GM12878 (cell line): ENCODE measurements around the gene ADGRE3. TPM values are rescaled to one million over a fixed set of nuclear protein-coding genes. Genes with fewer than 3 reads are reported as not detected.

Experiments
- ATAC-seq: fragments of 200-7000 bp; cut with Tn5 transposase; 3 replicates; pipeline ENCODE4 v1.9.1; 2020; ENCODE audit warnings: mild to moderate bottlenecking, moderate library complexity
- BruUV-seq: library from RNA; stranded (reverse); fragments of 400-500 nt; replicated peaks from 2 replicates; lab custom pipeline; 2021; lab: Mats Ljungman, UMichigan
- CTCF ChIA-PET: fragments of 300-600 bp; sonication (Branson Sonifier 250); formaldehyde crosslinking; extraction: SDS; loops from one replicate; lab custom pipeline; 2021; ENCODE audit warnings: inconsistent platforms; lab: Yijun Ruan, JAX
- POLR2A ChIA-PET: fragments of 350-600 bp; formaldehyde crosslinking; extraction: SDS; loops from one replicate; lab custom pipeline; 2021; ENCODE audit warnings: inconsistent platforms; lab: Charles Lee
- RAD21 ChIA-PET: fragments of 300-600 bp; sonication (Branson Sonifier 250); formaldehyde crosslinking; loops from one replicate; lab custom pipeline; 2023; ENCODE audit warnings: antibody characterized with exemption; ENCODE audit not compliant: unreplicated experiment; lab: Charles Lee
- SMC1A ChIA-PET: fragments of 300-600 bp; sonication (Branson Sonifier 250); formaldehyde crosslinking; loops from one replicate; lab custom pipeline; 2023; ENCODE audit not compliant: unreplicated experiment, uncharacterized antibody; lab: Charles Lee
- DNase-seq: peaks from one replicate; pipeline ENCODE4 v3.0.0-alpha.2; 2011; ENCODE audit warnings: low read depth, low spot score
- FAIRE-seq: peaks from 3 replicates; lab custom pipeline; 2011; peaks lifted over from hg19 to GRCh38; lab: Jason Lieb, UNC
- H2AFZ ChIP-seq: 2 replicates; pipeline ENCODE4 v1.6.0; 2011; ENCODE audit warnings: low read depth, low read length, control low read depth; ENCODE audit not compliant: control insufficient read depth
- H3K27ac ChIP-seq: 2 replicates; pipeline ENCODE4 v1.5.1; 2011; ENCODE audit warnings: control low read depth; ENCODE audit not compliant: control insufficient read depth, insufficient read depth
- H3K27me3 ChIP-seq, 2 experiments: replicated peaks in 1 of 2; 2 replicates each; pipeline versions ENCODE4 v1.6.0 to v1.6.1; 2011; ENCODE audit warnings: low read length in 1 of 2; ENCODE audit not compliant: control insufficient read depth in 2 of 2, insufficient read depth in 2 of 2
- H3K36me3 ChIP-seq, 2 experiments: 2 replicates each; pipeline ENCODE4 v1.5.1; 2011; ENCODE audit warnings: low read length in 1 of 2; ENCODE audit not compliant: control insufficient read depth in 2 of 2, insufficient read depth in 2 of 2
- H3K4me1 ChIP-seq: 2 replicates; pipeline ENCODE4 v1.6.1; 2011; ENCODE audit warnings: mild to moderate bottlenecking, low read length, moderate library complexity, mixed read lengths; ENCODE audit not compliant: control insufficient read depth, insufficient read depth
- H3K4me2 ChIP-seq: 2 replicates; pipeline ENCODE4 v1.6.0; 2011; ENCODE audit warnings: control low read depth; ENCODE audit not compliant: control insufficient read depth, insufficient read depth
- H3K4me3 ChIP-seq: fragments of 200-600 bp; sonication (generic); 2 replicates; pipeline ENCODE4 v1.5.1; 2016
- H3K79me2 ChIP-seq: 2 replicates; pipeline ENCODE4 v1.6.0; 2011; ENCODE audit warnings: low read length; ENCODE audit not compliant: control insufficient read depth, insufficient read depth
- H3K9ac ChIP-seq: 2 replicates; pipeline ENCODE4 v1.8.0; 2011; ENCODE audit warnings: low read length, control low read depth, mixed read lengths; ENCODE audit not compliant: control insufficient read depth, insufficient read depth
- H3K9me3 ChIP-seq: replicated peaks from 3 replicates; pipeline ENCODE4 v1.5.1; 2011; ENCODE audit warnings: mild to moderate bottlenecking, low read length; ENCODE audit not compliant: control insufficient read depth, insufficient read depth
- H4K20me1 ChIP-seq: 2 replicates; pipeline ENCODE4 v1.6.0; 2011; ENCODE audit not compliant: control insufficient read depth, insufficient read depth
- ASH2L ChIP-seq: fragments of 300-600, 200-600 bp; sonication (generic); IDR thresholded peaks from 2 replicates; pipeline ENCODE4 v1.6.1; 2017; ENCODE audit warnings: low read depth, mild to moderate bottlenecking, borderline replicate concordance
- ATF7 ChIP-seq: fragments of 450-650 bp; IDR thresholded peaks from 2 replicates; pipeline ENCODE4 v1.6.1; 2016; ENCODE audit warnings: low read depth, mild to moderate bottlenecking
- BCL3 ChIP-seq: IDR thresholded peaks from 2 replicates; pipeline ENCODE4 v1.6.1; 2011; ENCODE audit warnings: borderline replicate concordance, low read depth, mild to moderate bottlenecking, moderate library complexity, low read length; ENCODE audit not compliant: insufficient read depth, poor library complexity, severe bottlenecking
- ELK1 ChIP-seq: IDR thresholded peaks from 2 replicates; pipeline ENCODE4 v1.6.1; 2012; ENCODE audit warnings: low read depth, low read length, improper control_type of control experiment
- ESRRA ChIP-seq: IDR thresholded peaks from 2 replicates; pipeline ENCODE4 v1.6.1; 2012; ENCODE audit warnings: mild to moderate bottlenecking, low read length, improper control_type of control experiment
- HSF1 ChIP-seq: fragments of 150-350 bp; IDR thresholded peaks from 2 replicates; pipeline ENCODE4 v1.6.1; 2014; ENCODE audit warnings: mild to moderate bottlenecking, low read depth, low read length
- POLR2A ChIP-seq: IDR thresholded peaks from 2 replicates; pipeline ENCODE4 v1.6.1; 2011; ENCODE audit warnings: low read depth, mild to moderate bottlenecking, low read length
- POU2F2 ChIP-seq: IDR thresholded peaks from 3 replicates; pipeline ENCODE4 v1.6.1; 2011; ENCODE audit warnings: low read depth, mild to moderate bottlenecking, low read length, borderline replicate concordance
- SIN3A ChIP-seq: IDR thresholded peaks from 2 replicates; pipeline ENCODE4 v1.6.1; 2012; ENCODE audit warnings: low read depth, low read length, improper control_type of control experiment
- SREBF1 ChIP-seq: IDR thresholded peaks from 2 replicates; pipeline ENCODE4 v1.6.1; 2012; ENCODE audit warnings: mild to moderate bottlenecking, low read length
- WGBS: methylation state at CpG from one replicate; pipeline ENCODE4 v1.1.6; 2016; ENCODE audit warnings: low lambda C conversion rate; ENCODE audit not compliant: insufficient replicate concordance, insufficient coverage; ENCODE audit errors: missing lambda C conversion rate; 5-methylcytosine and 5-hydroxymethylcytosine counted together
- in situ Hi-C: fragments of 300-500 bp; cut with MboI; formaldehyde crosslinking; loops from 9 replicates; pipeline ENCODE4 v1.14.3; 2018; ENCODE audit warnings: mixed read lengths
- intact Hi-C: fragments of 100-400 bp; cut with micrococcal nuclease; formaldehyde crosslinking; loops from one replicate; pipeline ENCODE4 v1.14.2; 2022; ENCODE audit not compliant: unreplicated experiment
- polyA plus RNA-seq, 11 experiments: library from polyadenylated mRNA; depleted of rRNA in 4 of 11; unstranded in 6 of 11; stranded (reverse) in 5 of 11; fragments of >200 nt; fragmentation: Nextera tagmentation in 4 of 11; fragmentation: Illumina TruSeq in 1 of 11; extraction: Ambion mirVana in 4 of 11; extraction: Trizol in 1 of 11; gene quantifications; 1 replicate in 1 of 11; 2 replicates in 10 of 11; pipeline versions ENCODE4 v1.2.1 to v1.2.3, GENCODE V29; 2011 to 2016; ENCODE audit warnings: inconsistent platforms in 2 of 11, missing spikeins in 2 of 11, low read depth in 1 of 11
- total RNA-seq, 4 experiments: library from RNA; depleted of rRNA in 3 of 4; stranded (reverse); fragments of >200 nt in 3 of 4; fragmentation: Illumina TruSeq in 1 of 4; extraction: Trizol in 1 of 4; gene quantifications; 2 replicates each; pipeline versions ENCODE4 v1.2.1 to v1.2.3, GENCODE V29; 2013 to 2021

ADGRE3 gene
- total and polyA plus RNA-seq, 10 of the 15 experiments (the other 5 are each of a cell fraction or from before 2014, with no cell fraction given), result 0.04 to 0.10 (median 0.05) TPM; not detected in 6

- intact Hi-C loops, result no loop called here
Measured at GRCh38 chr19:14704450-14704849, 29.8 kb upstream of the ADGRE3 start.

GRCh38 chr19:14703833-14704232 is 29.2 kb upstream of the ADGRE3 start:
- no TSS peak for BruUV-seq
- no peak for TF ChIP-seq ESRRA
- no peak for TF ChIP-seq POU2F2
- no peak for TF ChIP-seq POLR2A
- no peak for TF ChIP-seq SIN3A
- TF ChIP-seq ATF7, result no peak
- TF ChIP-seq ELK1, result no peak
- no peak for TF ChIP-seq HSF1
- TF ChIP-seq SREBF1, result no peak
- no peak for TF ChIP-seq ASH2L

More at GRCh38 chr19:14704450-14704849, 29.8 kb upstream of the ADGRE3 start:
- ChIA-PET RAD21 (no interaction called here), POLR2A (no interaction called here), SMC1A (no interaction called here), CTCF (no interaction called here)
- no peak overlapping the region for H3K9ac ChIP-seq
- no peak overlapping the region for H3K4me2 ChIP-seq
- no peak overlapping the region for H3K27ac ChIP-seq
- H3K4me1 ChIP-seq, result no peaks in the 10 kb centered on the region
- DNase-seq, result no peak
- H3K4me3 ChIP-seq, result no peak overlapping the region
- no peak overlapping the region for H2AFZ ChIP-seq
- no peaks in the 10 kb centered on the region for H3K27me3 ChIP-seq
- H3K9me3 ChIP-seq, result no peaks in the 10 kb centered on the region; the same call in 2 of the 3 replicates
- no peak for TF ChIP-seq BCL3
- no peaks in the 10 kb centered on the region for H3K79me2 ChIP-seq
- ATAC-seq, result no peak
- WGBS, result 58% methylated on average over 6 of the region's 6 CpGs
- no TSS peak for BruUV-seq
- H4K20me1 ChIP-seq, result no peaks in the 10 kb centered on the region
- no peak for FAIRE-seq
- H3K36me3 ChIP-seq, result peaks cover 3 to 6% of the 10 kb centered on the region in 2 experiments; a peak in 3 of 4 replicates
- in situ Hi-C loops, result no loop called here

More at GRCh38 chr19:14703833-14704232, 29.2 kb upstream of the ADGRE3 start:
- Histone ChIP-seq H3K9ac (no peak overlapping the region), H3K4me1 (no peaks in the 10 kb centered on the region), H3K36me3 (peaks cover 3 to 4% of the 10 kb centered on the region in 2 experiments; a peak in 3 of 4 replicates), H3K4me3 (no peak overlapping the region), H3K27me3 (no peaks in the 10 kb centered on the region), H2AFZ (no peak overlapping the region), H3K4me2 (no peak overlapping the region), H3K79me2 (no peaks in the 10 kb centered on the region), H3K27ac (no peak overlapping the region), H4K20me1 (no peaks in the 10 kb centered on the region), H3K9me3 (no peaks in the 10 kb centered on the region; the same call in 2 of the 3 replicates)
- in situ Hi-C loops, result no loop called here
- WGBS, result 100% methylated on average over 6 of the region's 6 CpGs
- CTCF ChIA-PET, result no interaction called here
- SMC1A ChIA-PET, result no interaction called here
- RAD21 ChIA-PET, result no interaction called here
- no peak for ATAC-seq
- POLR2A ChIA-PET, result no interaction called here
- no peak for DNase-seq
- intact Hi-C loops, result no loop called here
- no peak for FAIRE-seq
